Neural cell (in vitro differentiated cells): ENCODE results near the gene LIN54. TPM values are rescaled to one million over a fixed set of nuclear protein-coding genes. Genes with fewer than 3 reads are reported as not detected.
A peak's percentile ranks its signal among the peaks of the same experiment; 100 is the strongest.

ENCODE experiments used
- H2AFZ ChIP-seq: fragments of 200-600, 300-800 bp; sonication (generic), shearing (Covaris generic); 2 replicates; pipeline ENCODE4 v1.6.0; 2014; ENCODE audit warnings: low read depth, mild to moderate bottlenecking, antibody characterized with exemption, low read length, moderate library complexity
- H3F3A ChIP-seq: fragments of 200-600 bp; shearing (Covaris generic); 2 replicates; pipeline ENCODE4 v1.6.1; 2016; ENCODE audit warnings: mild to moderate bottlenecking, moderate library complexity, mixed read lengths, antibody characterized with exemption, low read length; ENCODE audit not compliant: insufficient read depth, poor library complexity, severe bottlenecking
- H3K27ac ChIP-seq: fragments of 200-600, 300-800 bp; sonication (generic), shearing (Covaris generic); 2 replicates; pipeline ENCODE4 v1.5.1; 2014; ENCODE audit warnings: mild to moderate bottlenecking, low read length, moderate library complexity
- H3K27me3 ChIP-seq: fragments of 300-800, 200-600 bp; sonication (generic), shearing (Covaris generic); 2 replicates; pipeline ENCODE4 v1.6.0; 2014; ENCODE audit warnings: mild to moderate bottlenecking, low read depth, low read length, moderate library complexity; ENCODE audit not compliant: insufficient read depth
- H3K36me3 ChIP-seq: fragments of 300-800, 200-600 bp; sonication (generic), shearing (Covaris generic); 2 replicates; pipeline ENCODE4 v1.5.1; 2014; ENCODE audit warnings: mild to moderate bottlenecking, antibody characterized with exemption, low read length, moderate library complexity; ENCODE audit not compliant: insufficient read depth
- H3K4me2 ChIP-seq: fragments of 300-800, 200-600 bp; sonication (generic), shearing (Covaris generic); 2 replicates; pipeline ENCODE4 v1.6.0; 2014; ENCODE audit warnings: mild to moderate bottlenecking, low read length
- H3K4me3 ChIP-seq: fragments of 300-800, 200-600 bp; sonication (generic), shearing (Covaris generic); 2 replicates; pipeline ENCODE4 v1.5.1; 2014; ENCODE audit warnings: mild to moderate bottlenecking, low read length, moderate library complexity
- H3K79me2 ChIP-seq: fragments of 200-600 bp; shearing (Covaris generic); replicated peaks from 2 replicates; pipeline ENCODE4 v1.6.0; 2014; ENCODE audit warnings: mild to moderate bottlenecking, low read length, moderate library complexity; ENCODE audit not compliant: insufficient read depth
- H3K9ac ChIP-seq: fragments of 300-800, 200-600 bp; sonication (generic), shearing (Covaris generic); 2 replicates; pipeline ENCODE4 v1.6.1; 2016; ENCODE audit warnings: mild to moderate bottlenecking, low read length, mixed read lengths
- H3K9me2 ChIP-seq: fragments of 200-600 bp; shearing (Covaris generic); 2 replicates; pipeline ENCODE4 v1.6.1; 2016; ENCODE audit warnings: mild to moderate bottlenecking, low read length, mixed read lengths; ENCODE audit not compliant: insufficient read depth
- H3K9me3 ChIP-seq: fragments of 200-600, 300-800 bp; sonication (generic), shearing (Covaris generic); 2 replicates; pipeline ENCODE4 v1.6.1; 2016; ENCODE audit warnings: mild to moderate bottlenecking, mixed run types, low read length, moderate library complexity, mixed read lengths
- H4K20me1 ChIP-seq: fragments of 200-600 bp; shearing (Covaris generic); 2 replicates; pipeline ENCODE4 v1.6.1; 2016; ENCODE audit warnings: mild to moderate bottlenecking, mixed run types; ENCODE audit not compliant: insufficient read depth
- EP300 ChIP-seq: fragments of 450-650 bp; conservative IDR thresholded peaks from 2 replicates; pipeline ENCODE4 v1.6.1; 2014; ENCODE audit warnings: antibody characterized with exemption, mild to moderate bottlenecking, moderate library complexity; ENCODE audit not compliant: poor library complexity, severe bottlenecking
- EZH2 ChIP-seq: fragments of 200-600, 300-800 bp; shearing (Covaris generic), sonication (generic); IDR thresholded peaks from 2 replicates; pipeline ENCODE4 v1.6.1; 2014; ENCODE audit warnings: antibody characterized with exemption, low read length, borderline replicate concordance, mild to moderate bottlenecking; ENCODE audit not compliant: insufficient read depth, poor library complexity, severe bottlenecking
- MXI1 ChIP-seq: fragments of 450-650 bp; conservative IDR thresholded peaks from 2 replicates; pipeline ENCODE4 v1.6.1; 2014; ENCODE audit warnings: antibody characterized with exemption, mild to moderate bottlenecking; ENCODE audit not compliant: poor library complexity, severe bottlenecking
- POLR2AphosphoS5 ChIP-seq: IDR thresholded peaks from 2 replicates; pipeline ENCODE4 v1.6.1; 2012
- RAD21 ChIP-seq: fragments of 450-650 bp; conservative IDR thresholded peaks from 2 replicates; pipeline ENCODE4 v1.6.1; 2014; ENCODE audit warnings: antibody characterized with exemption, mild to moderate bottlenecking, moderate library complexity
- SMC3 ChIP-seq: fragments of 450-650 bp; conservative IDR thresholded peaks from 2 replicates; pipeline ENCODE4 v1.6.1; 2014; ENCODE audit warnings: antibody characterized with exemption, mild to moderate bottlenecking, moderate library complexity; ENCODE audit not compliant: poor library complexity
- TAF1 ChIP-seq: IDR thresholded peaks from 2 replicates; pipeline ENCODE4 v1.6.1; 2012; ENCODE audit warnings: low read depth
- polyA plus RNA-seq: library from polyadenylated mRNA; depleted of rRNA; stranded (reverse); fragments of >200 nt; gene quantifications from 2 replicates; pipeline ENCODE4 v1.2.3, GENCODE V29; 2014
- TF ChIP-seq, protein P1 (sequence below): fragments of 450-650 bp; IDR thresholded peaks from 2 replicates; pipeline ENCODE4 v1.5.1; 2014; ENCODE audit warnings: antibody characterized with exemption, mild to moderate bottlenecking, moderate library complexity; ENCODE audit not compliant: poor library complexity, severe bottlenecking
- TF ChIP-seq, protein P2 (sequence below): IDR thresholded peaks from 2 replicates; pipeline ENCODE4 v1.6.1; 2012; ENCODE audit warnings: borderline replicate concordance

LIN54 gene
- polyA plus RNA-seq, 1 donor from 2014 or later, result 7.3 TPM

DNA sequence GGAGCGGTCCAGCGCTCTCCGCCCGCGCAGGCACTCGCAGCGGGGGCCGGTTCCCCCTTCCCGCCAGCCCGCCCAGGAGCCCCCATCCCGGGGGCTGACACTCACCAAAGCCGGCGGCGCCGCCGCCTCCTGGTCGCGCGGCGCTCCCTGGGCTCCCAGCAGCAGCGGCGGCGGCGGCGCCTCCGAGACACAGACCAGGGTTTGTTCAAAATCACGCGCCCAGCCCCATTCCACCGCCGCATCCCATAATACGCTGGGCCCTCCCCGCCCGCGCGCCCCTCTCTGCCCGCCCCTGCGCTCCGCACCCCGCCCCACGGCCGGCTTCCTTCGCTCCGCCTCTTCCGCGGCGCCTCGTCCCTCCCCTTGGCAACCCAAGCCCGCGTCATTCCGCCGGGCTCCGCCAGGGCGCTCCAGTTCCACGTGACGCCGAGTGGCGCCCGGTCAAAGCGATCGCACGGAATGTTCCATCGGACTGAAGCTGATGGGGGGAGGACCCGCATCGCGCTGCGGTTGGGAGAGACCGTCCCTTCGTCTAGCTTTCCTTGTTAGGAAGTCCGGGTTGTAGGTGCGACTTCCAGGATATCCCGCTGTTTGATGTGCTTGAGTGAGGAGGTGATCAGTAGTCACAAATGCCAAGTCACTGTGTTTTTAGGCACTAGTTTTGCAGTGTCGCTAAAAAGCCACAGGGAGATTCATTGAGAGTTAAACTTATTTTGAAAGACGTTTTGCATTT is 2.2 kb upstream of the LIN54 start:
- H4K20me1 ChIP-seq, result no peaks in the 10 kb centered on the region
- peak overlapping the region; percentile 60 for H3K4me2 ChIP-seq
- H3F3A ChIP-seq, result peaks cover 14% of the 10 kb centered on the region
- peak overlapping the region; percentile 83 for H2AFZ ChIP-seq
- H3K9me2 ChIP-seq, result no peaks in the 10 kb centered on the region
- no peaks in the 10 kb centered on the region for H3K27me3 ChIP-seq
- no peaks in the 10 kb centered on the region for H3K36me3 ChIP-seq
- peak overlapping the region; percentile 75 for H3K27ac ChIP-seq
- TF ChIP-seq, protein P1, sequence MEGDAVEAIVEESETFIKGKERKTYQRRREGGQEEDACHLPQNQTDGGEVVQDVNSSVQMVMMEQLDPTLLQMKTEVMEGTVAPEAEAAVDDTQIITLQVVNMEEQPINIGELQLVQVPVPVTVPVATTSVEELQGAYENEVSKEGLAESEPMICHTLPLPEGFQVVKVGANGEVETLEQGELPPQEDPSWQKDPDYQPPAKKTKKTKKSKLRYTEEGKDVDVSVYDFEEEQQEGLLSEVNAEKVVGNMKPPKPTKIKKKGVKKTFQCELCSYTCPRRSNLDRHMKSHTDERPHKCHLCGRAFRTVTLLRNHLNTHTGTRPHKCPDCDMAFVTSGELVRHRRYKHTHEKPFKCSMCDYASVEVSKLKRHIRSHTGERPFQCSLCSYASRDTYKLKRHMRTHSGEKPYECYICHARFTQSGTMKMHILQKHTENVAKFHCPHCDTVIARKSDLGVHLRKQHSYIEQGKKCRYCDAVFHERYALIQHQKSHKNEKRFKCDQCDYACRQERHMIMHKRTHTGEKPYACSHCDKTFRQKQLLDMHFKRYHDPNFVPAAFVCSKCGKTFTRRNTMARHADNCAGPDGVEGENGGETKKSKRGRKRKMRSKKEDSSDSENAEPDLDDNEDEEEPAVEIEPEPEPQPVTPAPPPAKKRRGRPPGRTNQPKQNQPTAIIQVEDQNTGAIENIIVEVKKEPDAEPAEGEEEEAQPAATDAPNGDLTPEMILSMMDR, result peak; percentile 66
- TF ChIP-seq EZH2 (no peak), POLR2AphosphoS5 (peak; percentile 51), TAF1 (peak; percentile 46), MXI1 (peak; percentile 95), EP300 (peak; percentile 65), RAD21 (peak; percentile 57), SMC3 (peak; percentile 54)
- TF ChIP-seq, protein P2, sequence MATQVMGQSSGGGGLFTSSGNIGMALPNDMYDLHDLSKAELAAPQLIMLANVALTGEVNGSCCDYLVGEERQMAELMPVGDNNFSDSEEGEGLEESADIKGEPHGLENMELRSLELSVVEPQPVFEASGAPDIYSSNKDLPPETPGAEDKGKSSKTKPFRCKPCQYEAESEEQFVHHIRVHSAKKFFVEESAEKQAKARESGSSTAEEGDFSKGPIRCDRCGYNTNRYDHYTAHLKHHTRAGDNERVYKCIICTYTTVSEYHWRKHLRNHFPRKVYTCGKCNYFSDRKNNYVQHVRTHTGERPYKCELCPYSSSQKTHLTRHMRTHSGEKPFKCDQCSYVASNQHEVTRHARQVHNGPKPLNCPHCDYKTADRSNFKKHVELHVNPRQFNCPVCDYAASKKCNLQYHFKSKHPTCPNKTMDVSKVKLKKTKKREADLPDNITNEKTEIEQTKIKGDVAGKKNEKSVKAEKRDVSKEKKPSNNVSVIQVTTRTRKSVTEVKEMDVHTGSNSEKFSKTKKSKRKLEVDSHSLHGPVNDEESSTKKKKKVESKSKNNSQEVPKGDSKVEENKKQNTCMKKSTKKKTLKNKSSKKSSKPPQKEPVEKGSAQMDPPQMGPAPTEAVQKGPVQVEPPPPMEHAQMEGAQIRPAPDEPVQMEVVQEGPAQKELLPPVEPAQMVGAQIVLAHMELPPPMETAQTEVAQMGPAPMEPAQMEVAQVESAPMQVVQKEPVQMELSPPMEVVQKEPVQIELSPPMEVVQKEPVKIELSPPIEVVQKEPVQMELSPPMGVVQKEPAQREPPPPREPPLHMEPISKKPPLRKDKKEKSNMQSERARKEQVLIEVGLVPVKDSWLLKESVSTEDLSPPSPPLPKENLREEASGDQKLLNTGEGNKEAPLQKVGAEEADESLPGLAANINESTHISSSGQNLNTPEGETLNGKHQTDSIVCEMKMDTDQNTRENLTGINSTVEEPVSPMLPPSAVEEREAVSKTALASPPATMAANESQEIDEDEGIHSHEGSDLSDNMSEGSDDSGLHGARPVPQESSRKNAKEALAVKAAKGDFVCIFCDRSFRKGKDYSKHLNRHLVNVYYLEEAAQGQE, result peak; percentile 75
- H3K9ac ChIP-seq, result peak overlapping the region; percentile 58
- H3K9me3 ChIP-seq, result no peaks in the 10 kb centered on the region
- H3K79me2 ChIP-seq, result peaks cover 14% of the 10 kb centered on the region
- H3K4me3 ChIP-seq, result peak overlapping the region; percentile 91

DNA sequence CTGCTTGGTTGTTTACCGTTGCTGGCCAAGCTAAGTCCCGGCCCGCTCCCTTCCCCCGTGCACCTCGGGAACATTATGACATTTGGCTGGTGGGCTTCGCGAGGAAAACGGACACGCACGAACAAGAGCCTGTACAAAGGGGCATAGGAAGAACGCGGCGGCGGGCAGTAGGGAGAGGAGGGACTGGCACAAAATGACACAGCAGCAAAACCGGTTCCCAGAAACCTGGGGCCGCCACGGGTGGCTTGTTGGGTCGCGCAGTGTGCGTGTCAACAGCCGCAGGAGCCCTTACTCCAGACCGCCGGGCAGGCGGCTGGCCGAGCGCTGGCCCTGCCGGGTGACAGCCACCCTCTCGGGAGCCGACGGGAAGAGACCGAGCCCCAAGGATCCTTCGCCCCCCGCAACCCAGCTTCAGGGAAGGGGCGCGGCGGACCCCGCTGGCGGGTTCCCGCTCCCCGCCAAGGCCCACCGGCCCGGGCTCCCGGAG is 1.6 kb upstream of the LIN54 start:
- Histone ChIP-seq H3K27ac (no peak overlapping the region), H3K9me3 (no peaks in the 10 kb centered on the region), H3K4me2 (peak overlapping the region; percentile 85), H3K79me2 (peaks cover 20% of the 10 kb centered on the region), H3K9me2 (no peaks in the 10 kb centered on the region), H4K20me1 (no peaks in the 10 kb centered on the region), H3K9ac (peak overlapping the region; percentile 58), H3K4me3 (peak overlapping the region; percentile 91), H3F3A (peaks cover 14% of the 10 kb centered on the region), H2AFZ (no peak overlapping the region), H3K27me3 (no peaks in the 10 kb centered on the region), H3K36me3 (no peaks in the 10 kb centered on the region)
- TF ChIP-seq, protein P2, result no peak
- TF ChIP-seq TAF1, result no peak
- no peak for TF ChIP-seq EP300
- TF ChIP-seq SMC3, result no peak
- TF ChIP-seq, protein P1, result no peak
- no peak for TF ChIP-seq POLR2AphosphoS5
- TF ChIP-seq MXI1, result no peak
- no peak for TF ChIP-seq RAD21
- TF ChIP-seq EZH2, result no peak
